GM12891 (cell line): ENCODE data around the gene VSTM2B.

Experiments used
- POLR2A ChIP-seq: IDR thresholded peaks from 2 replicates; pipeline ENCODE4 v1.6.1; 2011; ENCODE audit warnings: low read depth, low read length, control low read depth
- POLR2AphosphoS5 ChIP-seq: IDR thresholded peaks from 2 replicates; pipeline ENCODE4 v1.6.1; 2011; ENCODE audit warnings: low read depth, low read length, control low read depth
- SPI1 ChIP-seq: IDR thresholded peaks from 2 replicates; pipeline ENCODE4 v1.6.1; 2011; ENCODE audit warnings: low read depth, low read length, control low read depth
- TAF1 ChIP-seq: IDR thresholded peaks from 2 replicates; pipeline ENCODE4 v1.6.1; 2011; ENCODE audit warnings: low read depth, low read length, control low read depth

- TF ChIP-seq POLR2A (no peak), POLR2AphosphoS5 (no peak), TAF1 (no peak), SPI1 (no peak)
These were observed 42.2 kb upstream of the VSTM2B start for GRCh38 chr19:29483641-29483920.
